ENCODE data around the gene SHISA2. TPM values are rescaled to one million over a fixed set of nuclear protein-coding genes. Genes with fewer than 3 reads are reported as not detected.
A peak's percentile ranks its signal among the peaks of the same experiment; 100 is the strongest.

SHISA2 gene
- total and polyA plus RNA-seq, 2 donors (not counting 1 experiment from before 2014, with no cell fraction given): under 0.01 to 0.02 TPM

- H3K9me3 ChIP-seq (ENCODE audit: control insufficient read depth, insufficient read depth, low read depth, low read length): no peaks in the 10 kb centered on the region
- TF ChIP-seq, protein P1, sequence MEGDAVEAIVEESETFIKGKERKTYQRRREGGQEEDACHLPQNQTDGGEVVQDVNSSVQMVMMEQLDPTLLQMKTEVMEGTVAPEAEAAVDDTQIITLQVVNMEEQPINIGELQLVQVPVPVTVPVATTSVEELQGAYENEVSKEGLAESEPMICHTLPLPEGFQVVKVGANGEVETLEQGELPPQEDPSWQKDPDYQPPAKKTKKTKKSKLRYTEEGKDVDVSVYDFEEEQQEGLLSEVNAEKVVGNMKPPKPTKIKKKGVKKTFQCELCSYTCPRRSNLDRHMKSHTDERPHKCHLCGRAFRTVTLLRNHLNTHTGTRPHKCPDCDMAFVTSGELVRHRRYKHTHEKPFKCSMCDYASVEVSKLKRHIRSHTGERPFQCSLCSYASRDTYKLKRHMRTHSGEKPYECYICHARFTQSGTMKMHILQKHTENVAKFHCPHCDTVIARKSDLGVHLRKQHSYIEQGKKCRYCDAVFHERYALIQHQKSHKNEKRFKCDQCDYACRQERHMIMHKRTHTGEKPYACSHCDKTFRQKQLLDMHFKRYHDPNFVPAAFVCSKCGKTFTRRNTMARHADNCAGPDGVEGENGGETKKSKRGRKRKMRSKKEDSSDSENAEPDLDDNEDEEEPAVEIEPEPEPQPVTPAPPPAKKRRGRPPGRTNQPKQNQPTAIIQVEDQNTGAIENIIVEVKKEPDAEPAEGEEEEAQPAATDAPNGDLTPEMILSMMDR (conservative IDR thresholded peaks at IDR 0.05 in 1 of 2, IDR thresholded peaks at IDR 0.05 in 1 of 2; ENCODE audit: low read depth in 1 of 2, low read length in 2 of 2): no peak
- TF ChIP-seq EZH2 (IDR thresholded peaks at IDR 0.05; ENCODE audit: low read length, missing control alignments): no peak
- no peak overlapping the region for H3K4me3 ChIP-seq (replicated peaks in 1 of 4; ENCODE audit: control extremely low read depth in 1 of 4, insufficient read depth in 1 of 4, low read depth in 3 of 4, low read length in 4 of 4)
- no peak for DNase-seq (ENCODE audit: low read depth in 2 of 2)
- no peaks in the 10 kb centered on the region for H3K27me3 ChIP-seq (ENCODE audit: control insufficient read depth, insufficient read depth, low read length)
- no peak overlapping the region for H3K9ac ChIP-seq (ENCODE audit: insufficient read depth, low read length)
- H2AFZ ChIP-seq (ENCODE audit: low read length): no peak overlapping the region
- no peak overlapping the region for H3K27ac ChIP-seq (ENCODE audit: insufficient read depth, low read length)
- H4K20me1 ChIP-seq (ENCODE audit: control insufficient read depth, extremely low read depth, insufficient read depth, low read length): no peaks in the 10 kb centered on the region
- no peaks in the 10 kb centered on the region for H3K36me3 ChIP-seq (ENCODE audit: control insufficient read depth, insufficient read depth, low read length)
- H3K4me1 ChIP-seq (ENCODE audit: control insufficient read depth, extremely low read depth, insufficient read depth, low read length): no peaks in the 10 kb centered on the region
- no peak overlapping the region for H3K4me2 ChIP-seq (ENCODE audit: extremely low read depth, insufficient read depth, low read length)
- no peaks in the 10 kb centered on the region for H3K79me2 ChIP-seq (ENCODE audit: control insufficient read depth, insufficient read depth, low read length)
Measured at GRCh38 chr13:26012995-26013394, 38.8 kb downstream of the SHISA2 start.

DNA sequence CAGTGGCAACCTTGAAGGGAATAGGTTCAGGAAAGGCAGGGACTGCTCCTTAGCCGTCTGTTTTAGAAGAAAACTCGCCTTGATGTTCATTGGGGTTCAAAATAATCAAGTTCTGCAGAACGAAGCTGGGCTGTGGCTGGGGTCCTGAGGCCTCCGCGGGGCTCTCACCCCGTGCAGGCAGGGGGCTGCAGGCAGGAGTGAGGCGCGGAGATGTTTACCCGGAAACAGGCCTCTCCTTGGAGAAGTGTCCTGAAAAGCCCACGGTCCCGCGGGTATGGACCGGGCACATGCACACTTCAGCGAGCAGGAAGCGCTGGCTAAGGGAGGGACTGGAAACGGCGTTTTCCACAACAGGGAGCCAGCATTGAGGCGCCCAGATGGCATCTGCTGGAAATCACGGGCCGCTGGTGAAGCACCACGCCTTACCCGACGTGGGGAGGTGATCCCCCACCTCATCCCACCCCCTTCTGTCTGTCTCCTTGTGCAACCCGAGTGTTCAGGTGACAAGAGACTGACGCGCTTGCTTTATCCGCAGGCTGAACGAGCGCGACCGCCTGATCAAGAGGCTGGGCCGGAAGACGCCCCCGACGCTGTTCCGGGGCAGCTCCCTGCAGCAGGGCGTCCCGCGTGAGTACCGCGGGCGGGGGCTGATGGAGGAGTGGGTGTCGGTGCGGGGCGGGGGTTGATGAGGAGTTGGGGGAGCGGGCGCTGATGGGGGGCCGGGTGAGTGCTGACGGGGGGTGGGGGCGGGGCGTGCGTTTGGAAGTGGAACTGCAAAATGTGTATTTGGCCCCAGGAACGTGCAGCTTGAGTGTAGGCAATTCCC lies 39.6 kb downstream of the SHISA2 start:
- Histone ChIP-seq H4K20me1 (ENCODE audit: control insufficient read depth, extremely low read depth, insufficient read depth, low read length) (no peaks in the 10 kb centered on the region), H3K27ac (ENCODE audit: insufficient read depth, low read length) (no peak overlapping the region), H3K9ac (ENCODE audit: insufficient read depth, low read length) (no peak overlapping the region), H2AFZ (ENCODE audit: low read length) (peak overlapping the region; percentile 30), H3K27me3 (ENCODE audit: control insufficient read depth, insufficient read depth, low read length) (no peaks in the 10 kb centered on the region), H3K79me2 (ENCODE audit: control insufficient read depth, insufficient read depth, low read length) (no peaks in the 10 kb centered on the region), H3K4me3 (replicated peaks in 1 of 4; ENCODE audit: control extremely low read depth in 1 of 4, insufficient read depth in 1 of 4, low read depth in 3 of 4, low read length in 4 of 4) (peak overlapping the region in 1 of 4 experiments; percentile 41), H3K4me1 (ENCODE audit: control insufficient read depth, extremely low read depth, insufficient read depth, low read length) (no peaks in the 10 kb centered on the region), H3K9me3 (ENCODE audit: control insufficient read depth, insufficient read depth, low read depth, low read length) (no peaks in the 10 kb centered on the region), H3K4me2 (ENCODE audit: extremely low read depth, insufficient read depth, low read length) (no peak overlapping the region), H3K36me3 (ENCODE audit: control insufficient read depth, insufficient read depth, low read length) (no peaks in the 10 kb centered on the region)
- TF ChIP-seq EZH2 (IDR thresholded peaks at IDR 0.05; ENCODE audit: low read length, missing control alignments): no peak
- TF ChIP-seq, protein P1 (conservative IDR thresholded peaks at IDR 0.05 in 1 of 2, IDR thresholded peaks at IDR 0.05 in 1 of 2; ENCODE audit: low read depth in 1 of 2, low read length in 2 of 2): no peak
- DNase-seq (ENCODE audit: low read depth in 2 of 2): peak in 1 of 2 donors; percentile 38

GRCh38 chr13:26011208-26011573 lies 40.6 kb downstream of the SHISA2 start:
- Histone ChIP-seq H3K27me3 (ENCODE audit: control insufficient read depth, insufficient read depth, low read length) (no peaks in the 10 kb centered on the region), H3K4me3 (replicated peaks in 1 of 4; ENCODE audit: control extremely low read depth in 1 of 4, insufficient read depth in 1 of 4, low read depth in 3 of 4, low read length in 4 of 4) (no peak overlapping the region), H2AFZ (ENCODE audit: low read length) (no peak overlapping the region), H3K4me2 (ENCODE audit: extremely low read depth, insufficient read depth, low read length) (no peak overlapping the region), H3K9me3 (ENCODE audit: control insufficient read depth, insufficient read depth, low read depth, low read length) (no peaks in the 10 kb centered on the region), H3K27ac (ENCODE audit: insufficient read depth, low read length) (no peak overlapping the region), H3K79me2 (ENCODE audit: control insufficient read depth, insufficient read depth, low read length) (no peaks in the 10 kb centered on the region), H3K36me3 (ENCODE audit: control insufficient read depth, insufficient read depth, low read length) (no peaks in the 10 kb centered on the region), H3K9ac (ENCODE audit: insufficient read depth, low read length) (no peak overlapping the region), H3K4me1 (ENCODE audit: control insufficient read depth, extremely low read depth, insufficient read depth, low read length) (no peaks in the 10 kb centered on the region), H4K20me1 (ENCODE audit: control insufficient read depth, extremely low read depth, insufficient read depth, low read length) (no peaks in the 10 kb centered on the region)
- TF ChIP-seq EZH2 (IDR thresholded peaks at IDR 0.05; ENCODE audit: low read length, missing control alignments): no peak
- TF ChIP-seq, protein P1 (conservative IDR thresholded peaks at IDR 0.05 in 1 of 2, IDR thresholded peaks at IDR 0.05 in 1 of 2; ENCODE audit: low read depth in 1 of 2, low read length in 2 of 2): no peak
- no peak for DNase-seq (ENCODE audit: low read depth in 2 of 2)
